ENCODE data around the gene LGALS9B.
"Not testable (repeated sequence)": the region's sequence is repeated elsewhere in the genome, so short reads cannot be mapped to it uniquely, and the experiment has no call there.

GRCh38 chr17:20512378-20512777 lies 45.0 kb upstream of the LGALS9B start:
- TF ChIP-seq RAD21 (CRISPR knock-in tag; IDR thresholded peaks at IDR 0.05); YY1 (IDR thresholded peaks at IDR 0.05; ENCODE audit: insufficient read depth, insufficient replicate concordance, low read depth, low read length); NFATC3 (CRISPR knock-in tag; IDR thresholded peaks at IDR 0.05); USF2 (IDR thresholded peaks at IDR 0.05; ENCODE audit: low read depth, low read length); USF2 (CRISPR knock-in tag; IDR thresholded peaks at IDR 0.05; ENCODE audit: borderline replicate concordance); TCF7 (IDR thresholded peaks at IDR 0.05; ENCODE audit: low read depth); ZGPAT (CRISPR knock-in tag; IDR thresholded peaks at IDR 0.05): not testable (repeated sequence)
